Neural cell (in vitro differentiated cells): ENCODE results near the gene AP1M1. TPM values are rescaled to one million over a fixed set of nuclear protein-coding genes. Genes with fewer than 3 reads are reported as not detected.

Experiments used
- H2AFZ ChIP-seq: fragments of 200-600, 300-800 bp; sonication (generic), shearing (Covaris generic); 2 replicates; pipeline ENCODE4 v1.6.0; 2014; ENCODE audit warnings: low read depth, mild to moderate bottlenecking, antibody characterized with exemption, low read length, moderate library complexity
- H3F3A ChIP-seq: fragments of 200-600 bp; shearing (Covaris generic); 2 replicates; pipeline ENCODE4 v1.6.1; 2016; ENCODE audit warnings: mild to moderate bottlenecking, moderate library complexity, mixed read lengths, antibody characterized with exemption, low read length; ENCODE audit not compliant: insufficient read depth, poor library complexity, severe bottlenecking
- H3K27ac ChIP-seq: fragments of 200-600, 300-800 bp; sonication (generic), shearing (Covaris generic); 2 replicates; pipeline ENCODE4 v1.5.1; 2014; ENCODE audit warnings: mild to moderate bottlenecking, low read length, moderate library complexity
- H3K27me3 ChIP-seq: fragments of 300-800, 200-600 bp; sonication (generic), shearing (Covaris generic); 2 replicates; pipeline ENCODE4 v1.6.0; 2014; ENCODE audit warnings: mild to moderate bottlenecking, low read depth, low read length, moderate library complexity; ENCODE audit not compliant: insufficient read depth
- H3K36me3 ChIP-seq: fragments of 300-800, 200-600 bp; sonication (generic), shearing (Covaris generic); 2 replicates; pipeline ENCODE4 v1.5.1; 2014; ENCODE audit warnings: mild to moderate bottlenecking, antibody characterized with exemption, low read length, moderate library complexity; ENCODE audit not compliant: insufficient read depth
- H3K4me2 ChIP-seq: fragments of 300-800, 200-600 bp; sonication (generic), shearing (Covaris generic); 2 replicates; pipeline ENCODE4 v1.6.0; 2014; ENCODE audit warnings: mild to moderate bottlenecking, low read length
- H3K4me3 ChIP-seq: fragments of 300-800, 200-600 bp; sonication (generic), shearing (Covaris generic); 2 replicates; pipeline ENCODE4 v1.5.1; 2014; ENCODE audit warnings: mild to moderate bottlenecking, low read length, moderate library complexity
- H3K79me2 ChIP-seq: fragments of 200-600 bp; shearing (Covaris generic); replicated peaks from 2 replicates; pipeline ENCODE4 v1.6.0; 2014; ENCODE audit warnings: mild to moderate bottlenecking, low read length, moderate library complexity; ENCODE audit not compliant: insufficient read depth
- H3K9ac ChIP-seq: fragments of 300-800, 200-600 bp; sonication (generic), shearing (Covaris generic); 2 replicates; pipeline ENCODE4 v1.6.1; 2016; ENCODE audit warnings: mild to moderate bottlenecking, low read length, mixed read lengths
- H3K9me2 ChIP-seq: fragments of 200-600 bp; shearing (Covaris generic); 2 replicates; pipeline ENCODE4 v1.6.1; 2016; ENCODE audit warnings: mild to moderate bottlenecking, low read length, mixed read lengths; ENCODE audit not compliant: insufficient read depth
- H3K9me3 ChIP-seq: fragments of 200-600, 300-800 bp; sonication (generic), shearing (Covaris generic); 2 replicates; pipeline ENCODE4 v1.6.1; 2016; ENCODE audit warnings: mild to moderate bottlenecking, mixed run types, low read length, moderate library complexity, mixed read lengths
- H4K20me1 ChIP-seq: fragments of 200-600 bp; shearing (Covaris generic); 2 replicates; pipeline ENCODE4 v1.6.1; 2016; ENCODE audit warnings: mild to moderate bottlenecking, mixed run types; ENCODE audit not compliant: insufficient read depth
- CTCF ChIP-seq: fragments of 450-650 bp; IDR thresholded peaks from 2 replicates; pipeline ENCODE4 v1.5.1; 2014; ENCODE audit warnings: antibody characterized with exemption, mild to moderate bottlenecking, moderate library complexity; ENCODE audit not compliant: poor library complexity, severe bottlenecking
- EP300 ChIP-seq: fragments of 450-650 bp; conservative IDR thresholded peaks from 2 replicates; pipeline ENCODE4 v1.6.1; 2014; ENCODE audit warnings: antibody characterized with exemption, mild to moderate bottlenecking, moderate library complexity; ENCODE audit not compliant: poor library complexity, severe bottlenecking
- EZH2 ChIP-seq: fragments of 200-600, 300-800 bp; shearing (Covaris generic), sonication (generic); IDR thresholded peaks from 2 replicates; pipeline ENCODE4 v1.6.1; 2014; ENCODE audit warnings: antibody characterized with exemption, low read length, borderline replicate concordance, mild to moderate bottlenecking; ENCODE audit not compliant: insufficient read depth, poor library complexity, severe bottlenecking
- MXI1 ChIP-seq: fragments of 450-650 bp; conservative IDR thresholded peaks from 2 replicates; pipeline ENCODE4 v1.6.1; 2014; ENCODE audit warnings: antibody characterized with exemption, mild to moderate bottlenecking; ENCODE audit not compliant: poor library complexity, severe bottlenecking
- POLR2AphosphoS5 ChIP-seq: IDR thresholded peaks from 2 replicates; pipeline ENCODE4 v1.6.1; 2012
- RAD21 ChIP-seq: fragments of 450-650 bp; conservative IDR thresholded peaks from 2 replicates; pipeline ENCODE4 v1.6.1; 2014; ENCODE audit warnings: antibody characterized with exemption, mild to moderate bottlenecking, moderate library complexity
- REST ChIP-seq: IDR thresholded peaks from 2 replicates; pipeline ENCODE4 v1.6.1; 2012; ENCODE audit warnings: borderline replicate concordance
- SMC3 ChIP-seq: fragments of 450-650 bp; conservative IDR thresholded peaks from 2 replicates; pipeline ENCODE4 v1.6.1; 2014; ENCODE audit warnings: antibody characterized with exemption, mild to moderate bottlenecking, moderate library complexity; ENCODE audit not compliant: poor library complexity
- TAF1 ChIP-seq: IDR thresholded peaks from 2 replicates; pipeline ENCODE4 v1.6.1; 2012; ENCODE audit warnings: low read depth
- polyA plus RNA-seq: library from polyadenylated mRNA; depleted of rRNA; stranded (reverse); fragments of >200 nt; gene quantifications from 2 replicates; pipeline ENCODE4 v1.2.3, GENCODE V29; 2014

AP1M1 gene
- polyA plus RNA-seq, 1 donor from 2014 or later, result 81.4 TPM

GRCh38 chr19:16207490-16208025, 9.8 kb downstream of the AP1M1 start:
- Histone ChIP-seq H4K20me1 (no peaks in the 10 kb centered on the region), H3F3A (no peaks in the 10 kb centered on the region), H3K4me3 (no peak overlapping the region), H3K27me3 (no peaks in the 10 kb centered on the region), H3K9ac (no peak overlapping the region), H3K27ac (no peak overlapping the region), H2AFZ (no peak overlapping the region), H3K36me3 (no peaks in the 10 kb centered on the region), H3K79me2 (peaks cover under 1% of the 10 kb centered on the region), H3K9me3 (no peaks in the 10 kb centered on the region), H3K9me2 (no peaks in the 10 kb centered on the region), H3K4me2 (no peak overlapping the region)
- TF ChIP-seq RAD21 (no peak), MXI1 (no peak), EZH2 (no peak), CTCF (no peak), EP300 (no peak), REST (no peak), SMC3 (no peak), TAF1 (no peak), POLR2AphosphoS5 (no peak)

DNA sequence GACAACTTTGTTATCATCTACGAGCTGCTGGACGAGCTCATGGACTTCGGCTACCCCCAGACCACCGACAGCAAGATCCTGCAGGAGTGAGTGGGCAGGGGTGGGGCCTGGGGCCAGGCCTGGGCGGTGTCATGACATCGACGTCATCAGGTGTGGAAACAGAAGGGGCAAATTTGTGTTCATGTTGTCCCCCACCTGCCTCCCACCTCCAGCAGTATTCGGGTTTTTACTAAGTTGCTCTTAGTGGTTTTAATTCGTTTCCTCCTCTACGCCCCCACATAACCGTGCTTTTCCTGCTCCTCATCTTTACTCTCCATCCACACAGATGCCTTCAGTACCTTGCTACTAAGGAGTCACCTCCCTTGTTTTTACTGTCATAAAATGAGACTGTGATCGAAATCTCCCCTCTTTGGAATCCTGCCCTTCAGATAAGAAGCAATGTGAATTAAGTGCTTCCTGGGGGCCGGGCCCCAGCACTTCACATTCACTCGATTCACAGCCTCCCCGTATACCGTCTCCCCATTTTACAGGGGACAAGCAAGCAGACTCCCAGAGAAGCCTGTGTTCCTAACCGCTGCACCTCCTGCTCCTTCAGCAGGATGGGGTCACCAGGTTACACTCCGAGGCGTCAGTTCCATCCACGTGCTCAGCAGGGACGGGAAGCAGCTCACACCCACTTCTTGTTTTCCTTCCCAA, 10.5 kb downstream of the AP1M1 start:
- no peak overlapping the region for H3K9ac ChIP-seq
- H3K9me3 ChIP-seq, result no peaks in the 10 kb centered on the region
- no peak overlapping the region for H3K27ac ChIP-seq
- H3K4me2 ChIP-seq, result no peak overlapping the region
- H3K27me3 ChIP-seq, result no peaks in the 10 kb centered on the region
- H3K9me2 ChIP-seq, result no peaks in the 10 kb centered on the region
- no peaks in the 10 kb centered on the region for H3F3A ChIP-seq
- no peak overlapping the region for H2AFZ ChIP-seq
- no peaks in the 10 kb centered on the region for H3K36me3 ChIP-seq
- H3K4me3 ChIP-seq, result no peak overlapping the region
- TF ChIP-seq TAF1, result no peak
- no peak for TF ChIP-seq POLR2AphosphoS5
- no peak for TF ChIP-seq REST
- TF ChIP-seq EZH2, result no peak
- no peak for TF ChIP-seq SMC3
- TF ChIP-seq MXI1, result no peak
- TF ChIP-seq CTCF, result no peak
- TF ChIP-seq EP300, result no peak
- TF ChIP-seq RAD21, result no peak
- H4K20me1 ChIP-seq, result no peaks in the 10 kb centered on the region
- H3K79me2 ChIP-seq, result no peaks in the 10 kb centered on the region
